ENCODE measurements around the gene CMTM1.
"Not testable (repeated sequence)": the region's sequence is repeated elsewhere in the genome, so short reads cannot be mapped to it uniquely, and the experiment has no call there.

CMTM1 gene

GRCh38 chr16:66594739-66595138 is 28.5 kb downstream of the CMTM1 start:
- DNase-seq = no peak

- DNase-seq = not testable (repeated sequence)
These were observed 30.3 kb downstream of the CMTM1 start for GRCh38 chr16:66596559-66596958.

- no peak for DNase-seq
These were observed 31.0 kb downstream of the CMTM1 start for GRCh38 chr16:66596986-66597848.

- no peak for DNase-seq
These were observed 31.9 kb downstream of the CMTM1 start for GRCh38 chr16:66598111-66598510.

- DNase-seq = no peak
These were observed 33.5 kb downstream of the CMTM1 start for GRCh38 chr16:66599726-66600125.

- DNase-seq = no peak
These were observed 34.2 kb downstream of the CMTM1 start for GRCh38 chr16:66600477-66600876.

- DNase-seq = no peak
These were observed 35.2 kb downstream of the CMTM1 start for GRCh38 chr16:66601471-66601870.

- DNase-seq = peak in 3 of 4 experiments; percentile 31 to 70 (median 62)
These were observed 37.5 kb downstream of the CMTM1 start for GRCh38 chr16:66603537-66604375.

- peak; percentile 41 to 70 (median 55) for DNase-seq
These were observed 38.3 kb downstream of the CMTM1 start, which contains the start of gene CMTM3 for GRCh38 chr16:66604376-66605176. CMTM3 (plus strand) TSS chr16:66604704; CDS start chr16:66604806, 102 bp downstream.

GRCh38 chr16:66605177-66605978 is 39.1 kb downstream of the CMTM1 start:
- peak in 1 of 4 experiments; percentile 53 for DNase-seq

GRCh38 chr16:66605979-66606751 is 39.9 kb downstream of the CMTM1 start:
- no peak for DNase-seq

GRCh38 chr16:66608241-66609138 is 42.3 kb downstream of the CMTM1 start:
- peak; percentile 64 to 83 (median 71) for DNase-seq

- no peak for DNase-seq
These were observed 42.9 kb downstream of the CMTM1 start for GRCh38 chr16:66609139-66609510.

- no peak for DNase-seq
These were observed 44.0 kb downstream of the CMTM1 start for GRCh38 chr16:66610111-66610820.

- DNase-seq = not testable (repeated sequence)
These were observed 45.7 kb downstream of the CMTM1 start for GRCh38 chr16:66611911-66612310.

- no peak for DNase-seq
These were observed 46.2 kb downstream of the CMTM1 start for GRCh38 chr16:66612422-66612821.

- DNase-seq = no peak
These were observed 48.0 kb downstream of the CMTM1 start for GRCh38 chr16:66614161-66614802.

- no peak for DNase-seq
These were observed 49.9 kb downstream of the CMTM1 start for GRCh38 chr16:66616169-66616568.

- DNase-seq = no peak
These were observed 50.4 kb downstream of the CMTM1 start for GRCh38 chr16:66616592-66616991.

All from activated naive CD4-positive, alpha-beta T cell (primary cell).